ENCODE results near the gene SEC22C.

Gene SEC22C

DNA sequence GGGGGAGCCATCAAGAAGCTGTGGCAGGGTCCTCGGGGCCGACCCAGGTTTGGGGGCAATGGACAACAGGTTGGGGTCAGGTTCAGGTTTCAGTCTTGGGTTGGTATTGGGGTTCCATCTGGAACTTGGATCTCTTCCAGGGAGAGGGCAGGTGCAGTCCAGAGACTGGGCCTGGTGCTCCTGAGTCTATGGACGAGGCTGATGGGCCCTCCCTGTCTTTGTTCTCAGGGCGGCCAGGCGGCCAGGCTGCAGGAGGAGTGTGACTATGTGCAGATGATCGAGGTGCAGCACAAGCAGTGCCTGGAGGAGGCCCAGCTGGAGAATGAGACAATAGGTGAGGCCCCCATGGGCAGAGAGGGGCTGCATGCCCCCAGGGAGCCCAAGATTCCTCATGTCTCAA, 68.2 kb downstream of the SEC22C start:
- Histone ChIP-seq H3K4me3 (ENCODE audit: low read depth, low read length) (no peak overlapping the region), H3K36me3 (ENCODE audit: insufficient read depth, low read length) (no peaks in the 10 kb centered on the region), H3K4me1 (ENCODE audit: control insufficient read depth, insufficient read depth, low read length, unreplicated experiment) (no peaks in the 10 kb centered on the region), H3K27me3 (ENCODE audit: insufficient read depth, low read length) (peaks cover 32% of the 10 kb centered on the region), H3K79me2 (ENCODE audit: control insufficient read depth, insufficient read depth, low read length, unreplicated experiment) (no peaks in the 10 kb centered on the region), H2AFZ (ENCODE audit: low read length, unreplicated experiment) (no peak overlapping the region), H3K27ac (ENCODE audit: low read depth, low read length) (no peak overlapping the region)

DNA sequence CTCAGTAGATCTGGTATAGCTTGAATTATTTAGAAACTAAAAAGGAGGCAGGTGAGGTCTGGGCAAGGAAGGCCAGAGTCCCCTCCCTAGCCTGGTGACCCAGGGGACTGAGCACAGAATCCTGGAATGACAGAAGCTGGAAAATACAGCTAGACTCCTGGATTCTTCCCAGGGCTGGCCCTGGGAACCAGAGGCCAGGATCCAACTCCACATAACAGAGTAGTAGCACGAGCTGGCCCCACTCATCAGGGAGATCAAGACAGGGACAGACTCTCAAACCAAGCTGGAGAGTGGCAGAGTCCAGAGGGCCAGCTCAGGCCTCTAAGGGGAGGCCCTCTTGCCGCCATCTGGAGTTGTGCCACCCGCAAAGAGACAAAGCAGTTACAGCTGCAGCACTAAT, 68.6 kb downstream of the SEC22C start:
- Histone ChIP-seq H3K4me1 (ENCODE audit: control insufficient read depth, insufficient read depth, low read length, unreplicated experiment) (no peaks in the 10 kb centered on the region), H3K36me3 (ENCODE audit: insufficient read depth, low read length) (no peaks in the 10 kb centered on the region), H3K79me2 (ENCODE audit: control insufficient read depth, insufficient read depth, low read length, unreplicated experiment) (no peaks in the 10 kb centered on the region), H3K4me3 (ENCODE audit: low read depth, low read length) (no peak overlapping the region), H3K27me3 (ENCODE audit: insufficient read depth, low read length) (peaks cover 36% of the 10 kb centered on the region), H3K27ac (ENCODE audit: low read depth, low read length) (no peak overlapping the region), H2AFZ (ENCODE audit: low read length, unreplicated experiment) (no peak overlapping the region)

DNA sequence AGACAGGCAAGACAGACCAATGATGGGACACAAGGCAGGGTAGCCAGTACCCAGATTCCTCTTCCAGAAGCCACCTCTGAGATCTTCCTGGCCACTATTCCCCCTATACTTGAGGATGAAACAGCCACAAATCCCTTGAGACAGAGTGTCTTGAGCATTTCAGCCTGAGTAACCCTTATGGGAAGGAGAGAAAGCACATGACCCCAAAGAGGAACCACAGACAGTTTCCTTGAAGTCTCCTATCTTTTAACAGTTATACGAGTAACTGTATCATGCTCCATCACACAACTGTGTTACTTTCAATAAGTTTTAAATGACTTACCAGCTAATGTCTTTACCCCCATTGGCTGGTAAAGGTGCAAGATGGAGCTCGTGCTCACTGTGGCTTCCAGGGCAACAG, 70.0 kb downstream of the SEC22C start:
- no peak overlapping the region for H3K27ac ChIP-seq (ENCODE audit: low read depth, low read length)
- H3K4me3 ChIP-seq (ENCODE audit: low read depth, low read length), result no peak overlapping the region
- no peaks in the 10 kb centered on the region for H3K4me1 ChIP-seq (ENCODE audit: control insufficient read depth, insufficient read depth, low read length, unreplicated experiment)
- peaks cover 45% of the 10 kb centered on the region for H3K27me3 ChIP-seq (ENCODE audit: insufficient read depth, low read length)
- no peak overlapping the region for H2AFZ ChIP-seq (ENCODE audit: low read length, unreplicated experiment)
- no peaks in the 10 kb centered on the region for H3K79me2 ChIP-seq (ENCODE audit: control insufficient read depth, insufficient read depth, low read length, unreplicated experiment)
- H3K36me3 ChIP-seq (ENCODE audit: insufficient read depth, low read length), result no peaks in the 10 kb centered on the region

DNA sequence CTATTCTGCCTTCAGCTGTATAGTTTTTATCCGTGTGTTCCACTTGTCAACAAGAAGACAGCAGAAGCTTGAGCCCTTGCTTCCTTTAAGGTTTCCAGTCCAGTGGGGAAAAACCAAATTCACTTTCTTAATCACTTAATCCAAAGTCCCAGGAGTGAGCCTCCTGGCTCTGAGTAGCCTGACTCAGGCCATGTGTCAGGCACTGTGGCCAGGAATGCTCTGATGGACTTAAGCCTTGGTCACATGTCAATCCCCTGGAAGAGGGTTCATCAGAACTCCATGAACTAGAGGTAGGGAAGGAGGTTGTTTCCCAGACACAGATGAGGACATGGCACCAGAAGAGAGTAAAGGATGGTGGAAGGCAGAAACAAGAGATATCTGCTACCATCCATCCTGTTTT, 70.6 kb downstream of the SEC22C start:
- H2AFZ ChIP-seq (ENCODE audit: low read length, unreplicated experiment), result no peak overlapping the region
- no peaks in the 10 kb centered on the region for H3K36me3 ChIP-seq (ENCODE audit: insufficient read depth, low read length)
- no peaks in the 10 kb centered on the region for H3K79me2 ChIP-seq (ENCODE audit: control insufficient read depth, insufficient read depth, low read length, unreplicated experiment)
- no peaks in the 10 kb centered on the region for H3K4me1 ChIP-seq (ENCODE audit: control insufficient read depth, insufficient read depth, low read length, unreplicated experiment)
- H3K27ac ChIP-seq (ENCODE audit: low read depth, low read length), result no peak overlapping the region
- no peak overlapping the region for H3K4me3 ChIP-seq (ENCODE audit: low read depth, low read length)
- peaks cover 45% of the 10 kb centered on the region for H3K27me3 ChIP-seq (ENCODE audit: insufficient read depth, low read length)

DNA sequence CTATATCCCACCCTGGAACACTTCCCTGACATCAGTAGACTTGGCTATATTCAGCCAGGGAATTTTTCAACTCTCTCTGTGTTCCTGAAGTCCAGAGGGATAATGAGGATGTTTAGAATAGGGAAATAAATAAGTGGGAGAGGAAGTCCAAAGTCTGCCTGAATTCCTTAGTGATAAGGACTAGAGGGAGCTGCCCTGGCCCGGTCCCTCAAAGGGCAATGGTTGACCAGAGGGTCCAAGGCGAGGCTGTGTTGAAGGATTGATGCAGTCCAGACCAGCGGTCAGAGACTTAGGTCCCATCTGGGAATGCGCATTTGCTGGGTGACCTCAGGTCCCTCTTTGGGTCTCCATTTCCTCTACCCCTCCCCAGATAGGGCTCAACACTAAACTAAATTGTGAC, 71.4 kb downstream of the SEC22C start:
- Histone ChIP-seq H3K27me3 (ENCODE audit: insufficient read depth, low read length) (peaks cover 45% of the 10 kb centered on the region), H3K79me2 (ENCODE audit: control insufficient read depth, insufficient read depth, low read length, unreplicated experiment) (no peaks in the 10 kb centered on the region), H3K4me1 (ENCODE audit: control insufficient read depth, insufficient read depth, low read length, unreplicated experiment) (no peaks in the 10 kb centered on the region), H2AFZ (ENCODE audit: low read length, unreplicated experiment) (no peak overlapping the region), H3K27ac (ENCODE audit: low read depth, low read length) (no peak overlapping the region), H3K36me3 (ENCODE audit: insufficient read depth, low read length) (no peaks in the 10 kb centered on the region), H3K4me3 (ENCODE audit: low read depth, low read length) (no peak overlapping the region)

DNA sequence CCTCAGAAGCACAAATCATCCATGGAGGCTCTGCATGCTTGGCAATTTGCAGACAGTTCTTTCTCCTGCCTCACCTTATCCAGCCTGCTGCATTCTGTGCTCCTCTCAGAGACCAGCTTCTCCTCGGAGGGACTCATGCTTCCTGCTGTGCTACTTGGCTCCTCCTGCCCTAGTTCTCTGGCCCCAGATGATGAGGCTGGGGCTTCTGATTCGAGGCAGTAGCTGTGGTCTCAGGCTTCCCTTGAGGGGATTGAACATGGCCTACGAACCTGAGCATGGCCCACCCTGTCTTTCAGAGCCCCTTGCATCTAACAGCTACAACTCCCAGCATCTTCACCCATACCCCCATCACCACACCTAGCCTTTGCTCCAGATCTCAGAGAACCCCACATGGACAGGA, 72.7 kb downstream of the SEC22C start:
- Histone ChIP-seq H3K27me3 (ENCODE audit: insufficient read depth, low read length) (peaks cover 45% of the 10 kb centered on the region), H2AFZ (ENCODE audit: low read length, unreplicated experiment) (no peak overlapping the region), H3K36me3 (ENCODE audit: insufficient read depth, low read length) (no peaks in the 10 kb centered on the region), H3K4me3 (ENCODE audit: low read depth, low read length) (no peak overlapping the region), H3K79me2 (ENCODE audit: control insufficient read depth, insufficient read depth, low read length, unreplicated experiment) (no peaks in the 10 kb centered on the region), H3K4me1 (ENCODE audit: control insufficient read depth, insufficient read depth, low read length, unreplicated experiment) (no peaks in the 10 kb centered on the region), H3K27ac (ENCODE audit: low read depth, low read length) (no peak overlapping the region)

DNA sequence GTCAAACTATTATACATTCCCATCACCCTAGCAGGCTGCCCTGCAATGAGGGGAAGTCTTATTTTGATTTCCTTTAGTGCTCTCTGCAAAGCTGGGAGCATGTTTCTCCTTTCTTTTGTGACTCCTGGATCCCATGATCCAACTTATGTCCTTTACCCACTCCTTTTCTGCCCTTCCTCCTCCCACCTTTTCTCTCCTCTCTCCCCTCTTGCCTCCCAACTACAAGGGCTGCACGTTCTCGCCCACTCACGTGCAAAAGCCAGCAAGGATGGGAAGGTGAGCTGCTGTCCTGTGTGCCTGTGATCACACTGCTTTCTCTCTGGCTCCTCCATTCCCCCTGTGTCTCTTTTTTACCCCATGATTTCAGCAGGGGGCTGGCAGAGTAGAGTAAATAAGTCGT, 73.2 kb downstream of the SEC22C start:
- Histone ChIP-seq H3K27me3 (ENCODE audit: insufficient read depth, low read length) (peaks cover 48% of the 10 kb centered on the region), H3K27ac (ENCODE audit: low read depth, low read length) (no peak overlapping the region), H2AFZ (ENCODE audit: low read length, unreplicated experiment) (no peak overlapping the region), H3K4me3 (ENCODE audit: low read depth, low read length) (no peak overlapping the region), H3K36me3 (ENCODE audit: insufficient read depth, low read length) (no peaks in the 10 kb centered on the region), H3K4me1 (ENCODE audit: control insufficient read depth, insufficient read depth, low read length, unreplicated experiment) (no peaks in the 10 kb centered on the region), H3K79me2 (ENCODE audit: control insufficient read depth, insufficient read depth, low read length, unreplicated experiment) (no peaks in the 10 kb centered on the region)

DNA sequence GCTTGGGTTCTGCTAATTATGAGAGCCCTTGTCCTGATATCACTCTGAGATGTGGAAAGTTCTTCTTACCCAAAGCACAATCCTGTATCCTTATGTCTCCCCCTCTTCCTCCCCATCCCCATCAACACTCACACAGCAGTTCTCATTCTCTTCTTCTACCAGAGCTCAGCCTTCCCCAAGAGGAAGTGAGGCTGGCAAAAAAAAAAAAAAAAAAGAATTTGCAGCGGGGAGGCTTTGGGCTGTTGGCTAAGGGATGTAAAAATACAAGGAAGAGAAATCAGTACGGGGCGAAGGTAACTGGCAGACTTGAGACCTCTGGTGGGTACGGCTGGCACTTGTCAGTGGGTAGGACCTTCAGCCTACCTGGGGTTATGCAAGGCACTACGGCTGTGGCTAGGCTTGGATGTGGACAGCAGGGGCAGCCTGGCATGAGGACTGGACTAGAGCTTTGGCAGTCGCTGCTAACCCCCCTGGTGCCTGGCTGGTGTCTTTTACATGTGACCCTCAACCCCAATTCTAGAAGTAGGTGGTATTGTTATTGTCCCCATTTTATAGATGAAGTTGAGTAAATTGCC, 73.9 kb downstream of the SEC22C start:
- no peaks in the 10 kb centered on the region for H3K4me1 ChIP-seq (ENCODE audit: control insufficient read depth, insufficient read depth, low read length, unreplicated experiment)
- no peaks in the 10 kb centered on the region for H3K36me3 ChIP-seq (ENCODE audit: insufficient read depth, low read length)
- H2AFZ ChIP-seq (ENCODE audit: low read length, unreplicated experiment), result no peak overlapping the region
- peaks cover 55% of the 10 kb centered on the region for H3K27me3 ChIP-seq (ENCODE audit: insufficient read depth, low read length)
- H3K4me3 ChIP-seq (ENCODE audit: low read depth, low read length), result no peak overlapping the region
- no peak overlapping the region for H3K27ac ChIP-seq (ENCODE audit: low read depth, low read length)
- H3K79me2 ChIP-seq (ENCODE audit: control insufficient read depth, insufficient read depth, low read length, unreplicated experiment), result no peaks in the 10 kb centered on the region

DNA sequence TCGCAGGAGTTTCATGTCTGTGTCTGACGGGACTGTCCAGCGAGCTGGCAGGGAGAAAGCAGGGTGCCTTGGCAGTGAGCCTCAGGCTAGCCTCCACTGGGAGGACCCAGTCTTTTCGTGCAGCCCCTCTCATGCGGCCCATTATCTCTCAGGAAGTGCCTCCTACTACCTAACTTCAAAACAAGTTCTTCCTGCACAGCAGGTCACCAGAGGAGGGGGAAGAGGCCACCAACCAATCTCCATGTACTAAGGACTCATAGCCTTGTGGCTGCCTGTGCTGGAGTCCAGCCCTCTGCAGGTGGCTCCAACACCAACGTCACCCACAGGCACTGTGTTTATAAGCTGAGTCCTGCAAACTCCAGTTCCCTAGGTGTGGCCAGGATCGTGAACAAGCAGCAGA, 74.5 kb downstream of the SEC22C start:
- Histone ChIP-seq H3K79me2 (ENCODE audit: control insufficient read depth, insufficient read depth, low read length, unreplicated experiment) (no peaks in the 10 kb centered on the region), H3K4me3 (ENCODE audit: low read depth, low read length) (no peak overlapping the region), H3K27me3 (ENCODE audit: insufficient read depth, low read length) (peaks cover 60% of the 10 kb centered on the region), H2AFZ (ENCODE audit: low read length, unreplicated experiment) (no peak overlapping the region), H3K36me3 (ENCODE audit: insufficient read depth, low read length) (no peaks in the 10 kb centered on the region), H3K4me1 (ENCODE audit: control insufficient read depth, insufficient read depth, low read length, unreplicated experiment) (no peaks in the 10 kb centered on the region), H3K27ac (ENCODE audit: low read depth, low read length) (no peak overlapping the region)

DNA sequence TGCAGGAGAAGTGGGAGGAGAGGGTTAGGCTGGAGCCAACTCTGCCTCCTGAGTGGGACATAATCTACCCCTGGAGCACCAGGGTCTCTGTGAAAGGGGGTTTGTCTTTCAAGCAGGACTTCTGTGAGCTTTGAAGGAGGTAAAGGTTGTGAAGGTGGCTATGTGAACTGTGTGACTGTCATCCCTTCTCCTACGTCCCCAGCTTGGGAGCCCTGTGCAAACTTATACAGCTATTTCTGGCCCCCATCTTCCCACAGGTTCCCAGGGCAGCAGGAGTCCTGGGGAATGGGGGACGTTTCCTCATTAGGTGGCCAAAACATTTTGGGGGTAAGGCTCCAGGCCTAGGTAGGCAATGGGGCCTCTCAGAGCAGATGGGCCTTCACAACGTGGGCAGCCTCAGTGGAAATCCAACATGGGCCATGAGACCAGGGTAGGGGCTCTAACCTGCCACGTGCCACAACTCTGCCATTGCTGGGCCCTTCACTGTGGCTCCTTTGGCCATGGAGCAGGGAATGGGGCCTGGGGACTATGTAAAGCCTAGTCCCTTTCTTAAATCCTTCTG, 75.8 kb downstream of the SEC22C start:
- no peak overlapping the region for H2AFZ ChIP-seq (ENCODE audit: low read length, unreplicated experiment)
- peaks cover 66% of the 10 kb centered on the region for H3K27me3 ChIP-seq (ENCODE audit: insufficient read depth, low read length)
- H3K4me1 ChIP-seq (ENCODE audit: control insufficient read depth, insufficient read depth, low read length, unreplicated experiment), result peaks cover 9% of the 10 kb centered on the region
- H3K4me3 ChIP-seq (ENCODE audit: low read depth, low read length), result no peak overlapping the region
- no peaks in the 10 kb centered on the region for H3K79me2 ChIP-seq (ENCODE audit: control insufficient read depth, insufficient read depth, low read length, unreplicated experiment)
- no peak overlapping the region for H3K27ac ChIP-seq (ENCODE audit: low read depth, low read length)
- no peaks in the 10 kb centered on the region for H3K36me3 ChIP-seq (ENCODE audit: insufficient read depth, low read length)

DNA sequence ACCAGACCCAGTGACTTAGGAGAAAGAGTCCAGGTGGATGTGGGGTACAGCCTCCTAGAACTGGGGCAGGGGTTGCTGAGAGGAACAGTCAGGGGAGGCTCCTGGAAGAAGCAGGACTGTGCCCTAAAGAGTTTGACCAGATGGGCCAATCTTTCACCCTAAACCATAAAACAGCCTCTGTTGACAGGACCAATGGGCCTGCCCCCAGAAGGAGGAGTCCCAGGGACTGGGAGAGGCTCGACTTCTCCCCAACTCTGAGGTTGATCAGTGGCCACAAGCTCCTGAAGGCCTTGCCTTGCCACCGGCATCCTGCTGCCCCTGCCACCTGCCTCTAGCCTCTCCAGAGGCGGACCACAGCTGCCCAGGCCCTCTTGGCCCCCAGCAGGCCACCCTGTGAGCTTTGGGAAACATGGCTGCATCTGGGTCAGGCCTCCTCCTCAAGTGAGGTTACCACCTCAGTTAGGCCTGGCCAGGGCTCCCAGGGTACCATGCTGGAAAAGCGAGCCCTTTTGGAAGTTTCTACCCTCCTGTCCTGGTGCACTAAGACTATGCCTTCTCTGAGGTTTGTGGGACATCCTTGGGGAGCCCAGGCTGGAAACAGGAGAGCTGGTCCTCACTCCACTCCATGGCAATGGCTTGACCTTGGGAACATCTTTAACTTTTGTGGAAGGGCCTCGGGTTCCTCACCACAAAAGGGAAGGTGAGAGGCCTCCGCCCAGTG, 76.5 kb downstream of the SEC22C start:
- Histone ChIP-seq H3K27me3 (ENCODE audit: insufficient read depth, low read length) (peaks cover 66% of the 10 kb centered on the region), H3K4me3 (ENCODE audit: low read depth, low read length) (no peak overlapping the region), H3K27ac (ENCODE audit: low read depth, low read length) (no peak overlapping the region), H2AFZ (ENCODE audit: low read length, unreplicated experiment) (no peak overlapping the region), H3K79me2 (ENCODE audit: control insufficient read depth, insufficient read depth, low read length, unreplicated experiment) (no peaks in the 10 kb centered on the region), H3K36me3 (ENCODE audit: insufficient read depth, low read length) (no peaks in the 10 kb centered on the region), H3K4me1 (ENCODE audit: control insufficient read depth, insufficient read depth, low read length, unreplicated experiment) (peaks cover 9% of the 10 kb centered on the region)
